Prostate gland (tissue), 2 donors: ENCODE measurements around the gene STK39.

Experiments used
- POLR2A ChIP-seq: fragments of 450-650 bp; IDR thresholded peaks from one replicate; pipeline ENCODE4 v1.6.1; 2016; ENCODE audit warnings: antibody characterized with exemption, mild to moderate bottlenecking
- TF ChIP-seq, protein P1 (sequence below), 4 experiments: fragments of 200-600 bp in 2 of 4; fragments of 450-650 bp in 2 of 4; sonication (generic) in 2 of 4; IDR thresholded peaks; 1 replicate in 3 of 4; 2 replicates in 1 of 4; pipeline ENCODE4 v1.5.1; 2016 to 2019; ENCODE audit warnings: antibody characterized with exemption in 4 of 4, mild to moderate bottlenecking in 2 of 4, moderate library complexity in 2 of 4

DNA sequence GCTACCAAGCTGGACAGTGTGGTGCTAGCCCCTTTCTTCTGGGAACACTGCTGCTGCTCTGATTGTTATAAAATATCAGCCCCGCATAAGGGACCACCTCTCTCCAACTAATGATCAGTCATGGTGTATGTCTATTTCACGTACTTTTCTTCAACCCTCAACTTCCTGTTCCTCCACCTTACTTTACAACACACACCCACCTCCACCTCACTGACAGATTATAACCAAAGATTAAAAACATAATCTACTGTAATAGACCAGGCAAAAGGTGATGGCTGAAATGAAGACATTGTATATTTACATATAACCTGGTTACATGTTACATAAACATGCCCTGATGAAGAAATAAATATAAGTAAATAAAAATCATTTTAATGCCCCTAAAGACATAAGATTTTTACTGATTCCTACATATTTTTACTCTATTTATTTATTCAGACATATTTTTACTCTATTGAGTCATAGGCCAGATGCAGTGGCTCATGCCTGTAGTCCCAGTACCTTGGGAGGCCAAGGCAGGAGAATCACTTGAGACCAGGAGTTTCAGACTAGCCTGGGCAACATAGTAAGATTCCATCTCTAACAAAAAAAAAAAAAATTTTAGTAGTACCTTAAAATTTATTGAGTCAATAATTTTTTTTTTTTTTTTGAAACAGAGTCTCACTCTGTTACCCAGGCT is 12.8 kb downstream of the STK39 start:
- no peak for TF ChIP-seq POLR2A
- TF ChIP-seq, protein P1, sequence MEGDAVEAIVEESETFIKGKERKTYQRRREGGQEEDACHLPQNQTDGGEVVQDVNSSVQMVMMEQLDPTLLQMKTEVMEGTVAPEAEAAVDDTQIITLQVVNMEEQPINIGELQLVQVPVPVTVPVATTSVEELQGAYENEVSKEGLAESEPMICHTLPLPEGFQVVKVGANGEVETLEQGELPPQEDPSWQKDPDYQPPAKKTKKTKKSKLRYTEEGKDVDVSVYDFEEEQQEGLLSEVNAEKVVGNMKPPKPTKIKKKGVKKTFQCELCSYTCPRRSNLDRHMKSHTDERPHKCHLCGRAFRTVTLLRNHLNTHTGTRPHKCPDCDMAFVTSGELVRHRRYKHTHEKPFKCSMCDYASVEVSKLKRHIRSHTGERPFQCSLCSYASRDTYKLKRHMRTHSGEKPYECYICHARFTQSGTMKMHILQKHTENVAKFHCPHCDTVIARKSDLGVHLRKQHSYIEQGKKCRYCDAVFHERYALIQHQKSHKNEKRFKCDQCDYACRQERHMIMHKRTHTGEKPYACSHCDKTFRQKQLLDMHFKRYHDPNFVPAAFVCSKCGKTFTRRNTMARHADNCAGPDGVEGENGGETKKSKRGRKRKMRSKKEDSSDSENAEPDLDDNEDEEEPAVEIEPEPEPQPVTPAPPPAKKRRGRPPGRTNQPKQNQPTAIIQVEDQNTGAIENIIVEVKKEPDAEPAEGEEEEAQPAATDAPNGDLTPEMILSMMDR (IDR thresholded peaks at IDR 0.05) = no peak
